Lower lobe of right lung (tissue), 2 donors: ENCODE data around the gene GCNT3. TPM values are rescaled to one million over a fixed set of nuclear protein-coding genes. Genes with fewer than 3 reads are reported as not detected.

Experiments
- ATAC-seq, 2 donors: fragments of 200-7000 bp; cut with Tn5 transposase; one replicate each; pipeline ENCODE4 v1.9.1; 2020 to 2022; ENCODE audit warnings: mild to moderate bottlenecking in 2 of 2, moderate library complexity in 2 of 2
- DNase-seq: peaks from one replicate; pipeline ENCODE4 v3.0.0-alpha.2; 2020
- H3K27ac ChIP-seq: fragments of 200-600 bp; one replicate; pipeline ENCODE4 v1.8.0; 2022
- H3K27me3 ChIP-seq: fragments of 200-600 bp; one replicate; pipeline ENCODE4 v1.8.0; 2022; ENCODE audit warnings: low read depth
- H3K36me3 ChIP-seq: fragments of 200-600 bp; one replicate; pipeline ENCODE4 v1.8.0; 2022; ENCODE audit warnings: mild to moderate bottlenecking
- H3K4me1 ChIP-seq: fragments of 200-600 bp; one replicate; pipeline ENCODE4 v1.8.0; 2022
- H3K4me3 ChIP-seq: fragments of 200-600 bp; one replicate; pipeline ENCODE4 v1.8.0; 2022; ENCODE audit warnings: mild to moderate bottlenecking
- H3K9me3 ChIP-seq: fragments of 200-600 bp; one replicate; pipeline ENCODE4 v1.8.0; 2022
- CTCF ChIP-seq: fragments of 200-600 bp; IDR thresholded peaks from one replicate; pipeline ENCODE4 v1.8.0; 2022; ENCODE audit warnings: antibody characterized with exemption, mild to moderate bottlenecking
- intact Hi-C: fragments of 100-400 bp; cut with DNase I; formaldehyde crosslinking; loops from one replicate; pipeline ENCODE4 v1.11.0; 2022
- total RNA-seq: library from RNA; stranded (reverse); fragmentation: NEBNext Ultra II Directional; extraction: Animal tissue kit (Norgen Biotek cat#: 25700); gene quantifications from one replicate; pipeline ENCODE4 v1.2.1, GENCODE V29; 2021
- donor health status: DM: no; HTN: yes; CAD: no; lungs with severe emphysema.

The GCNT3 gene
- total RNA-seq, 1 donor from 2014 or later, result 0.68 TPM

GRCh38 chr15:59591356-59591755 is 20.2 kb upstream of the GCNT3 start:
- no peak for DNase-seq
- Histone ChIP-seq H3K4me3 (no peak overlapping the region), H3K9me3 (no peaks in the 10 kb centered on the region), H3K4me1 (no peaks in the 10 kb centered on the region), H3K27ac (no peak overlapping the region), H3K27me3 (peaks cover 7% of the 10 kb centered on the region), H3K36me3 (no peaks in the 10 kb centered on the region)
- ATAC-seq, result no peak
- TF ChIP-seq CTCF, result no peak
- intact Hi-C loops, result no loop called here

- TF ChIP-seq CTCF, result no peak
- Histone ChIP-seq H3K27me3 (peaks cover 7% of the 10 kb centered on the region), H3K4me1 (no peaks in the 10 kb centered on the region), H3K36me3 (no peaks in the 10 kb centered on the region), H3K9me3 (no peaks in the 10 kb centered on the region), H3K4me3 (no peak overlapping the region), H3K27ac (no peak overlapping the region)
- no peak for DNase-seq
- ATAC-seq, result peak; percentile 34 to 49
- intact Hi-C loops, result no loop called here
Observed at GRCh38 chr15:59594493-59594942, 17.1 kb upstream of the GCNT3 start.

GRCh38 chr15:59594991-59595390 is 16.6 kb upstream of the GCNT3 start:
- intact Hi-C loops, result no loop called here
- Histone ChIP-seq H3K36me3 (no peaks in the 10 kb centered on the region), H3K9me3 (no peaks in the 10 kb centered on the region), H3K27me3 (peaks cover 3% of the 10 kb centered on the region), H3K4me1 (no peaks in the 10 kb centered on the region), H3K27ac (no peak overlapping the region), H3K4me3 (no peak overlapping the region)
- DNase-seq, result no peak
- ATAC-seq, result no peak
- TF ChIP-seq CTCF, result no peak

- intact Hi-C loops, result no loop called here
- Histone ChIP-seq H3K36me3 (no peaks in the 10 kb centered on the region), H3K27me3 (no peaks in the 10 kb centered on the region), H3K9me3 (no peaks in the 10 kb centered on the region), H3K4me1 (no peaks in the 10 kb centered on the region), H3K27ac (no peak overlapping the region), H3K4me3 (no peak overlapping the region)
- no peak for DNase-seq
- no peak for TF ChIP-seq CTCF
- ATAC-seq, result no peak
Observed at GRCh38 chr15:59595434-59595915, 16.1 kb upstream of the GCNT3 start.

GRCh38 chr15:59596640-59597039 is 14.9 kb upstream of the GCNT3 start:
- H3K36me3 ChIP-seq, result no peaks in the 10 kb centered on the region
- intact Hi-C loops, result no loop called here
- H3K9me3 ChIP-seq, result peaks cover 5% of the 10 kb centered on the region
- H3K4me3 ChIP-seq, result no peak overlapping the region
- no peaks in the 10 kb centered on the region for H3K4me1 ChIP-seq
- H3K27me3 ChIP-seq, result no peaks in the 10 kb centered on the region
- TF ChIP-seq CTCF, result no peak
- ATAC-seq, result no peak
- DNase-seq, result no peak
- no peak overlapping the region for H3K27ac ChIP-seq

- no peak for TF ChIP-seq CTCF
- Histone ChIP-seq H3K27me3 (no peaks in the 10 kb centered on the region), H3K4me3 (no peak overlapping the region), H3K9me3 (peaks cover 5% of the 10 kb centered on the region), H3K36me3 (no peaks in the 10 kb centered on the region), H3K27ac (no peak overlapping the region), H3K4me1 (no peaks in the 10 kb centered on the region)
- intact Hi-C loops, result no loop called here
- DNase-seq (no peak), ATAC-seq (no peak)
Observed at GRCh38 chr15:59598461-59598860, 13.1 kb upstream of the GCNT3 start.
